Activated CD8-positive, alpha-beta memory T cell treated with anti-CD3 and anti-CD28 coated beads, Interleukin-2, amount 50 U/mL, for 48 hours (primary cell): ENCODE measurements around the gene ZNHIT6.

Experiments used
- DNase-seq: peaks from one replicate; pipeline ENCODE4 v3.0.0-alpha.2; 2020

Gene ZNHIT6

DNA sequence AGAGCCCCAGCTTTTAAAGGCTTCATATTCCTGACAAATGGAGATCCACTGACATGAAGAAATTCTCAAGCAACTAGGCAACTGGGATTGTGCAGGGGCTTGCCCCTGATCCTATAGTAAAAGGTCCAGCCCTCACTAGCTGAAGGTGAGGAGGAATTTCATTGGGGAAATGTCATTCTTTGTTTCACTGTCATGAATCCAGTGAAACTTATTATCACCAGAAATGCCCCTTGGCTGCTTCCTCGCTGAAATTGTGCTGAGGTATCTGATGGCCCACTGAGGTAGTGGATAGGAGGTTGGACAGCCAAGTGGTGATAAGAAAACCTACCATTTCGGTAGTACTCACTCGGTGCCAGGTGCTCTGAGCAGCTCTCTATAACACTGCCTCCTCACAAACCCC, 91.5 kb downstream of the ZNHIT6 start:
- DNase-seq: no peak

DNA sequence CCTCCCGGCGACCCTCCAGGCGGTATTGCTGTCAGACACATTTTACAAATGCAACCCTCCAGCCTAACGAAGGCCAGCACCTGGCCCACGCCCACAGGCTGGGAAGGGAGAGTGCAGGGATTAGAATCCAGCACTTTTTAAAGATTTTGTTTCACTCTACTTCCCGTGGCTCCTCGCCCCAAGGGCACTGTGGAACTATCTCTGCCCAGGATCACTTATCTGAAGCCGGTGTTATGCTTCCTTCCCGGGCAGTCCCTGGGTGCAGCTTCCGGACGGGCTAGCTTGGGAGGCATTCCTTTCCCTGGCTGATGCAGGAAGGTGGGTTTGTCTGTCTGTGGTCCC, 91.9 kb downstream of the ZNHIT6 start:
- DNase-seq: no peak

DNA sequence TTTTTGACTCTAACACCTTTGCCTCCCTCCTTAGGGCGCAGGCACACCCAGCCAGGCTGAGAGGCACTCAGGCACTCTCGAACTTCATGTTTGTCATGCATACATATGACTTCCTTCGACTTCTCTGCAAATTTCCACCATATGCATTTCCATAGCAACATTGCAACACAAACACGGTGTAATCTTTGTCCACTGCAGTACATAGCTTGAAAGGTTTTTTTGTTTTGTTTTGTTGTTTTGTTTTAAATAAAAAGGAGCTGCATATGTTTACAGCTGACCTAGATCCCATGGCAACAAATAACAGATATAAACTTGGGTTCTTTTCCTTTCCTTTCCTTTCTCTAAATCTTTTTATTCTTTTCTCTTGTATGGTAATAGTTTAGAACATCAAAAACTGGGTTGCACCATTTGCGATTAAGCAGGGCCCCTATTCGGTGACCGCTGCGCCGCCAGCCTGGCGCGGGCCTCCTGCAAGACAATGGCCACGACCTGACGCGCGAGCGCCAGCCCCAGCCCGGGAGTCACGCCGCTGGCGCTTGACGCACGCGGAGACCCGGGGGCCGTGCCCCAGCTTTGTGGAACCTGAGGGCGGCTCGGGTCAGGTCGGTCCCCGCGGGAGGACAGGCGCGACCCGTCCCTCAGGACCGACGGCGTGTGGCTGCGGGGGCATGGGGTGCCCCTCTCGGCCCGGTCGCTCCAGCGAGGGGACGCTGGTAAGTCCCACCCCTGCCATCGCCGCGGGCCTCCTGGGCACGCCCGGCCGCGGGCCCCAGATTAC, 92.5 kb downstream of the ZNHIT6 start:
- DNase-seq: no peak

DNA sequence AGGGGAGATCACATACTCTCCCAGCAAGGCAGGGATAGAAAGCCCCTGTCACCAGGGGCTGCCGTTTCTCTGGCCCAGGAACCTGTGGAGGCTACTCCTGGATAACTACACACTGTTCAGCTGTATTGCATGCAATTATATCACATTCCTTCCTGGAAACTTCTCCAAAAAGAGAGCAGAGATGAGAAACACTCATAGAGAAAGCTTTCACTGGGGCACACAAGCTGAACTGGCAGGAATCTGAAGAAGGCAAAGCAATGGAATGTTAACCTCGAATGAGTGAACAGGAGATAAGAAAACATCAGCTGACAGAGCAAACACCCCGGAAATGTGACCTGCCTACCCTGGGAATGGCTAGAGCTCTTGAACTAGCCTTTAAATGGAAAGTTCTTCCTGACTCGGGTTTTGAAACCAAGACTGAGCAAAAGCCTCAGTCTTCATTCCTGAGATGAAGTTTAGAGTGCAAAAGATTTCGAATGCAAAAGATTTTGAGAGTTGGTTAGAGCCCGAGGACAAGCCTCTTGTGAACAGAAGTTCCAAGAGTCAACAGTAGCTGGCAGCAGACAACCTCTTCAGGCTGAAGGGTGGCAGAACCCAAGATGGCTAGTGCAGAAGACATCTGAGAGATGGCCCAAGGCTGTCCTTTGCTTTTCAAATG, 95.4 kb downstream of the ZNHIT6 start:
- DNase-seq: no peak

DNA sequence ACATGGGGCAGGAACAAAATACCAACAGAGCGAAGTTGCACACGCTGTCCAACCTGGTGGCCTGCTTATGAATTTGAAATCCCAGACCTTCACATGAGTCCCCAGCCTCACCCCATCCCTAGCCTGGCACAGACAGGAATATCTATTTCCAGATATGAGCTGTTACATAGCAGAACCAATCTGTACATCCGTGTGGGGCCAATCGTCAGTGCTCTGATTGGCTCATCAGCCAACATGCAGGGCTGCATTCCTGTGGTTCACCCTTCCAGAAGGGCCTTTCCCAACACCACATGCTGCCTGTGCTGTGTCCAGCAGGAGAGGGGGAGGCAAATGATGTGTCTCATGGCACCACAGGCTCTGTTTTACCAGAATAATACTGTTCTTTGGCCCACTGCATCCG, 96.4 kb downstream of the ZNHIT6 start:
- no peak for DNase-seq

DNA sequence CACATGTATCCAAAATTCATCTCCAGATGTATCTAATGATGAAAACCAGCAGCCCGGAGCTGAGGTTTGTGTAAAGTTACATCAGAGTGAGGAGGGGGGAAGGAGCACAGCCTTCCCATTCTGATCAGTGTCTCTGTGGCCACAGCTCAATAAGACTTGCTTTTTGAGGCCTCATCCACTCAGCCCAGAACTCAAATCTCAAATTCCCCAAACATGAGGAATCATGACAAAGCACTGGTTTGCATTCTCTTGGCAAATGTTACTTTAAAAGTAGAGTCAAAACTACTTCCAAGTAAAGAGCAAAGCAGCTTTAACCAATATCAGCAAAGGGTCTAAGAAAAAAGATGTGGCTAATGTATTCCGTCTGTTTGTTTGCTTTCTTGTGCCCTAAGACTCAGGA, 96.8 kb downstream of the ZNHIT6 start:
- DNase-seq: no peak

DNA sequence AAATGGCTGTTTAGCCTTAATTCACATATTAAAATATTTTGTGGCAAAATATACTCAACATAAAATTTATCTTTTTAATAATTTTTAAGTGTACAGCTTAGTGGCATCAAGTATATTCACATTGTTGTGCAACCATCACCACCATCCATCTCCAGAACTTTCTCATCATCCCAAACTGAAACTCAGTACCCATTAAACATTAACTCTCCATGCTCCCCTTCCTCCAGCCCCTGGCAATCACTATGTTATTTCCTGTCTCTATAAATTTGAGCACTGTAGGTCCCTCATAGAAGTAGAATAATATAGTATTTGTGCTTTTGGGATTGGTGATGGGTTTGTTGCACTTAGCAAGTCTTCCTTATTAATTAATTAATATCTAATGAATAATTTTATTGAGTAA, 98.3 kb downstream of the ZNHIT6 start:
- no peak for DNase-seq

DNA sequence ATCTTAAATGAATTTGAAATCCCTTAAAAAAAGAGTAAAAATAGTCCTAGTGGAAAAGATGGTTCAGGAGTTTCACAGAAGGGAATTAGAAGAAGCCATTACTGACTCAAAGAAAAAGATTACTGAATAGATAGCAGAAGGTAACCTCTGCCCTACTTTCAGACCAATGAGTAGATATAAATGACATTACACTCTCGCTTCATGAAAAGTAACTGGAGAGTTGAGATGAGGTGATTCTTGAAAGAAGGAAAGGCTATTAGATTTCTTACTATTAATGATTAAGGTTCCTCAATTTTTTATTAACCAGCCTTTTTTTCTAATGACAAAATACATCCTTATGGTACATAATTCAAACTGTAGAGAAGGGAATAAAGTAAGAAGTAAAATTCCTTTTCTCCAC, 99.4 kb downstream of the ZNHIT6 start:
- DNase-seq: no peak

DNA sequence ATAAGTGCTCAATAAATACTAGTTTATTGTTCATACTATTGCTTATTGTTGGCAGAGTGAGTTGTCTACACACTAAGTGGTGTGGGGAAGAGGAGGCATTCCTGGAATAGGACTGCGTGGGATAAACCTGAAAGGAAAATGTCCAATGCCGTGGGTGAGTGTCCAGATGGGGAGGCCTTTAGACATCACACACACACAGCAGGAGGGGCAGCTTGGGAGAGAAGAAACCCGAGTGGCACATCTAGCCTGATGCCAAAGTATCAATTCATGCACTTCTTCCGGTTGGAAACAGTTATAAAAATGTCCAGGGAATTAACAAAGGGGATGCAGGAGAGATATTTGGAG, 100.3 kb downstream of the ZNHIT6 start:
- DNase-seq: no peak

DNA sequence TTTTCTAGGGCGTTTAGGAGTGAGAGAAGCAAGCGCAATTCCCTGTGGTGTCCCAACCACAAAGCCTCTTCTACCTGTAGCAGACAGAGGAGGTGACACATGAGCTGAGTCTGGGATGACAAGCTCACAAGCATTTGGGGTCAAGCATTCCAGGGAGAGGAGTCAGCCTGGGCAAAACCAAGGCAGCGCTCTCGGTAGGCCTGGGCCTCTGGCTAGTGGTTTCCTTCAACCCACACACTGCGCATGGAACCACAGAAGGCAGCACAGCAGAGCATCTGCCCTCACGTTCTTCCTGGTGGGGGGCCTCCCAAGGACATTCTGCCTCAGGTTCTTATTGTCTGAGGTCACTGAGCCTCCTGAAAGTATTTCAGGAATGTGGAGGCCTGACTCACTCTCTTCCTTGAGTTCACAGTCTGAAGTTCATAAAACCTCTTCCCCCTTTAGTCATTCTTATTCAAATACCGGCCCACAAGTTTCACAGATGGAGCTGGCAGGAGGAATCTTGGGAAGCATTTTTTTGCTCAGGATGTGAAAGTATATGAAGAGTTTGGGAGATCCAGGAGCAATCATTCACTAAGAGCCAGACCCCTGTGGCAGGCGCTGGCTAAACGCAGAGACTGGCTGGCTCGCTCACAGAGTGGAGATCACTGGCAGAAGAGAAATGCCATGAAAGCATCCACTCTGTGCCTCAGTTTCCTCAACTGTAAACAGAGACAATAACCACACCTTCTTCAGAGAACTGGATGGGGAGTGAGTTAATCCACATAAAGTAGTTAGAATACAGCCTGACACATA, 100.9 kb downstream of the ZNHIT6 start:
- DNase-seq: no peak

DNA sequence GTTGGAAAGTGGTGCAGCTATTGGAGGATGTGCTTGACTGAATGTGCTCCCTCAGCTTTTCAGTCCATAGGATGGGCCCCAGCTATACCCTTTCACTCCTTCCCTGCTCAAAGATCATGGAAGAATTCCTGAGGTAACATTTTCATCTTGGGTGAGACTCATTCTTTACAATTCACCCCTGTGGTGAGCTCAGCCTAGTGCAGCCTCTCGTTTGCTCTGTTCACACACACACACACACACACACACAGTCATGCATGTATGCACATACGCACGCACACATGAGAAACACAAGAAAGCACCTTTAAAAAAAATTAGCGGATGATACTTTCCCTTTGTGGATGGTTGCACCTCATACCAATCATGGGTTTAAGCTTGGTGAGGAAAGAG, 101.8 kb downstream of the ZNHIT6 start:
- DNase-seq: no peak

DNA sequence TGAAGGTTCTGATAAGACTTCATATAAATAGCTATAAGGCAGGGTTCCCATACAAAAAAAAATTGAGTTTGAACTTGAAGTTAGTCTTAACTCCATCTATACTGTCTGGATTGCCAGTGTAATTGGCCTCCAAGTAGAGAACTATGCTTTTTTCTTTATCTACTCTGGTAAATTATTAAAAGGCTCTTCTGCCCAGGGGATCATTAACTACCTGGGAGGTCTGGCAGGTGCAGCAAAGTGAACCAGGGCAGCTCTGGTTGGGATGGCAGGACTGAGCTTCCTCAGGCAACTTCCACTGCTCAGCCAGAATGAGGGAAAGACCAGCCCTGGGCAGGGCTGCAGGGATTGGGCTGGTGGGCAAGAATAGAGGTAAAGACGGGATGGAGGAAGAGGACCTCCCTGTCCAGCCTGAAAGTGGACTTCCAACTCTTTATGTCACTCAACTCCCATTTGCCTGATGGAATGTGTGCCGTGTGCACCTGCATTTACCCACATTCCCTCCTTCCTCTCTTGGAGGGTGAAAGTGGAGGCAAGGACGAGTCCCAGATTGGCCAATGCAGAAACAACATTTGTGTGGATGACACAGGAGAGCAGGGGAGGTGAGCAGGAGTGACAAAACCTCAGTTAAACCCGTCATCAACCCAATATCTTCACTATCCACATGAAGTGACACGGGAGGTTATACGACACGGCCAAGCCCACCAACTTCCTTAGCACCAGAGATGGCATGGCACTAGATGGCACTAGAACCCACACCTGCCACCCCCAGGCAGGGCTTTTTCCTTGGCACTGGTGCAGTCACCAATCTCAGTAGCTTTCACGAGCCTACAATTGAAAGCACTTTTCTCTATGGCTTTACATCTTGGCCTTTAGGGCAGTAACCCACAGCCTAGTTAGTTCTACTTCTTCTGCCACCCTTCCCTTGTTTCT, 102.5 kb downstream of the ZNHIT6 start:
- DNase-seq: no peak

DNA sequence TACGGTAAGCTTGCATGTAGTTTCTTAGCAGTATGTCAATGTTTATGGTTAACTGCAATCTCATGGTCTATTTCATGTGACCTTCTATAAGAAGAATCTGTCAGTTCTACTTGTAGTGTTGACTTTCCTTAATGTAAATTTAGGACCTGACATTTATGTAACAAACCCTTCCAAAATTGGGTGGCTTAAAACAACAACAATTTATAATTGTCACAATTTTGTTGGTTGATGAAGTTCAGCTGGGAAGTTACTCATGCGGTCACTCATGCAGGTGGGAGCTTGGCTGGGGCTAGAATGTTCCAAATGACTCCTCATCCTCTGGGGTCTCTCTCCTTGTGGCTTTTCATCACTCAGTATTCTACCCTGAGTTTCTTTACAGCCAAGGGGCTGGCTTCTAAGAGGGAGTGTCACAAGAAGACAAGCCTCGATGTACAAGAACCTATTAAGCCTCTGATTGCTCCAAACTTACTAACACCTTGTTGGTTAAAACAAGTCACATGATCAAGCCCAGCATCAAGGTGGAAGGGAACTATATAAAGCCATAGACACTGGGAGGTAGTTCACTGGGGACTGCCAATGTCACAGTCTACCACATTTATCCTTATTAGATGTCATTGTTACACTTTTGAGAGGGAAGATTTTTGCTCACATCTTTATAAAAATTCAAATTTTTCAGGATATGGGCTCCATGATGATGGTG, 103.8 kb downstream of the ZNHIT6 start:
- no peak for DNase-seq

DNA sequence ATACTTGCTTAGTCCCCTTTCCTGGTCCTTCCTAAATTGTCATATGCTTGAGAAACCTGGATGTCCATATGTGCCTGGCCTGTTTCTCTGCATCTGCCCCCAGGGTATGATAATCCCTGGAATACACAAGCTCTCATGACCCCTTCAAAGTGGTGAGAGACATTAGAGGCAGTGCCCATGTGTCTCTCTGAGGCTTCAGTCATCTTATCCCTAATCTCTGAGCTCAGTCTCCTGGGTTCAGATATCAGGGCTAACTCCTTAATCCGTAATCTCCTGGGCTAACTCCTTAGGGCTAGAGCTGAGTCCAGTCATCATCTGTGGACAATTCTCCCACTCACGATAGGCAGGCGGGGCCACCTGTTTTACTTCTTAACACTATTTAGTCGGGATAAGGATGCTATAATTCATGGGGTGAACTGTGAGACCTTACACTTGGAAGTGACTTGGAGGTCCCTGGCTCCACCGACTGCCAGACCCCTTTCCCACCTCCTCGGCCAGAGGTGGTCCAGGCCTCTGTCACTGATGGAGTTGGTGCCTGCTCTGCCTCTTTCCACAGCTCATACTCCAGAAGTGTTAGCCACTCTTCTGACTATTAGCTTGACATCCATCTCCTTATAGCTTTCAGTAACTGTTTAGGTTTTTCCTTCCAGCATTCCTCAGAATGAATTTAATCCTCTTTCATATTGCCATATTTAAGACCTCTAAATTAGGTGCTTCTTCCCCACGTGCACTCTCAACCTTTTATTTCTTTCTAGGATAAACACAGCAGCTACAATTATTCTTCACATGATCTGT, 105.0 kb downstream of the ZNHIT6 start:
- no peak for DNase-seq

DNA sequence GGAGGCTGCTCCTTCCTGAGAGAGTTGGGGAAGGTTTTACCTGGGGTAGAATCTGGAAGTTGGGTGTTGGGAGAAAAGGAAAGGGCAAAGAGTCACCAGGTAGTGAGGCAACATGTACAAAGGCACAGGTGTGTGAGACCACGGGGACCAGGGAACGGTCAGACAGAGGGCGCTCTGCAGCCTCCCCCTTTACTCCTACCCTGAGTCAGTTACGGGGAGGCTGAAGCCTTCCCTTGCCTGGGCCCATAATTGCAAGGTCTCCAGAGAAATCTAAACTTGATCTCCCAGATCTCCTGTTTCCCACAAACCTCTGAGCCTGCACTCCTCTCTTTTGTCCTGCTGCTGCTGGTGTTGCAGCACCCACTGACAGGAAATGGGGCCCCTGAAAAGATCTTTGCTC, 105.7 kb downstream of the ZNHIT6 start:
- no peak for DNase-seq

DNA sequence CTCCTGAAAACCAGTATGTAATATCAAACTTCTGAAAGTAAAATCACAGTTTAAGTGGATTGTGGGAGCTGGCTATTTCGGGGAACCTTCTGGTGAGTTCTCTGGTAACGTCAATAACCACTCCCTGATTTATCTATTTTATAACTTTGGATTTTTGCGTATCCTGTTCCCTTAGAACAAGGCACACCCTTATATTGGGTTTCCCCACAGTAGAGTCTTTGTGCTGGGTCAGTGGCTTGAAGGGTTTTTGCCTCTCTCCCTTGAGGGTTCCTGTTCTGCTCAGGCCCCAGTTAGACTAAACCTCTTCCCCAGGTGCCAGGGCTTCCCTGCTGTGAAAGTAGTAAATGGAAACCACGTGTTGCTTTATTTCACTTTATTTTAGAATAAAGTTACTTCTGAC, 106.3 kb downstream of the ZNHIT6 start:
- no peak for DNase-seq

DNA sequence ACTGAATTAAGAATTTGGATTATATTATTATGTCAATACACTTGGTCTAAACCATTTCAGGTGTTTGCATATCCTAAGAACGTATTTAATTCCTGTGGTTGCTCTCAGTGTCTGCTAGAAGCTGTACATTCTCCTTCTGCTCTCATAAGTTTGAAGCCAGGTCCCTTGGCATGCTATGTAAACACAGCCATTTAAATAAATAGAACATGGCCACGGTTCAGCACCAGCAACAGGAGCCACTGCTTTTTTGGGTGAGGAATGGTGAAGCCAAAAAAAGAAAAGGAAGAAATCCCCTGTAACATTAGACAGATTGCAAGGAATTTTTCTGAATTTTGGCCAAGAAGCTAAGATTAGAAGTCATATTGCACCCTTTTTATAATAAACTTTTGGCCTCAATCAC, 108.6 kb downstream of the ZNHIT6 start:
- no peak for DNase-seq
